ENCODE data around the gene PDGFRB. TPM values are rescaled to one million over a fixed set of nuclear protein-coding genes. Genes with fewer than 3 reads are reported as not detected.

PDGFRB gene
- total RNA-seq (2014; rRNA removed) (0.12 and 0.66 TPM in 2 replicates), Bru-seq, nascent RNA (percentile 11 among the genes with signal in this experiment), BruChase-seq, experiment 1, labeled RNA remaining after a 6-hour chase (percentile 9 among the genes with signal in this experiment), BruChase-seq, experiment 2, labeled RNA remaining after a 2-hour chase (percentile 7 among the genes with signal in this experiment)
- long read RNA-seq, result 0 reads

DNA sequence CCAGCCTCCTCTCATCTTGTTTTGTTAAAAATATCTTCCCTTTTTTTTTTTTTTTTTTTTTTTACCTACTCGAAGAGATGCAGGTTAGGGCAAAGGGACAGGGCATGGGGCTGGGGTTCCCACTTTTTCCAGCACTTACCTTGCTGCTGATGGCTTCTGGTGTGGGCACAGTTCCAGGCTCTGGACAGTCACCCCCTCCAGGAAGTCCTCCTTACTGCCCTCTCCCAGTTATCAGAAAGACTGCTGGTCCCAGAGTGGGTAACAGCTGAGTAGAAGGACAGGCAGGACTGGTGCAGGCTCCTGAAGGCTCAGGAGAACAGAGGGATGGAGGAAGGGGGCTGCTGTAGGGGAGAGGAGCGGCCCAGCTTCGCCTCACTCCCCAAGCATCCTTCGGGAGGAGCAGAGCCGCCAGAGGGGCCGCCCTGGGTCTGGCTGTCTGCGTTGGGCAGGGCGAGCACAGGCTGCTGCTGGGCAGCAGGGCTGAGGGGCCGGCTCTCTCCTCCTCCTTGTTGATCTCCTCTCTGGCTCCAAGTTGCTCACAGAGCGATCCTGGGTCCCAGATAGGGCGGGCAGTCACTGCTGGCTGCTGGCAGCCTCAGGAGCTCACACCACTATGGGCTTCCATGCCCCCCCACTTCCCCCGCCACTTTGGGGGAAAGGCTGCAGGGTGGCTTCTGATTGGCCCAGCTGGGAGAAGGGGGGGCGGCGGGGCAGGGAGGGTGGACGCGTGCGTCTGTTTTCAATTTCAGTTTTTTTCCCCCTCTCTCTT lies at the start of gene PDGFRB:
Gene PDGFRB (minus strand): TSS at position 588 of the 769 bp plus-strand sequence. CDS start 18,798 bp downstream, outside the sequence.
- H3F3A ChIP-seq (ENCODE audit: low read length, unreplicated experiment), result no peaks in the 10 kb centered on the region
- BruUV-seq (replicated peaks), result no TSS peak
- H3K36me3 ChIP-seq (ENCODE audit: low read depth, low read length), result no peaks in the 10 kb centered on the region
- DNase-seq (no peak), ATAC-seq (no peak)
- H4K20me1 ChIP-seq (ENCODE audit: low read length), result no peaks in the 10 kb centered on the region
- POLR2A ChIA-PET (ENCODE audit: unreplicated experiment), result no interaction called here
- H3K4me1 ChIP-seq (ENCODE audit: insufficient read depth, low read length), result no peaks in the 10 kb centered on the region
- no peak within 1 kb of the TSS for H3K9ac ChIP-seq (ENCODE audit: low read length)
- H3K9me3 ChIP-seq (ENCODE audit: low read length), result no peaks in the 10 kb centered on the region
- H3K27me3 ChIP-seq (ENCODE audit: low read length), result no peaks in the 10 kb centered on the region
- no peaks in the 10 kb centered on the region for H3K9me2 ChIP-seq (replicated peaks; ENCODE audit: low read length)
- H3K4me3 ChIP-seq (ENCODE audit: low read length), result no peak within 1 kb of the TSS
- TF ChIP-seq, protein P1, sequence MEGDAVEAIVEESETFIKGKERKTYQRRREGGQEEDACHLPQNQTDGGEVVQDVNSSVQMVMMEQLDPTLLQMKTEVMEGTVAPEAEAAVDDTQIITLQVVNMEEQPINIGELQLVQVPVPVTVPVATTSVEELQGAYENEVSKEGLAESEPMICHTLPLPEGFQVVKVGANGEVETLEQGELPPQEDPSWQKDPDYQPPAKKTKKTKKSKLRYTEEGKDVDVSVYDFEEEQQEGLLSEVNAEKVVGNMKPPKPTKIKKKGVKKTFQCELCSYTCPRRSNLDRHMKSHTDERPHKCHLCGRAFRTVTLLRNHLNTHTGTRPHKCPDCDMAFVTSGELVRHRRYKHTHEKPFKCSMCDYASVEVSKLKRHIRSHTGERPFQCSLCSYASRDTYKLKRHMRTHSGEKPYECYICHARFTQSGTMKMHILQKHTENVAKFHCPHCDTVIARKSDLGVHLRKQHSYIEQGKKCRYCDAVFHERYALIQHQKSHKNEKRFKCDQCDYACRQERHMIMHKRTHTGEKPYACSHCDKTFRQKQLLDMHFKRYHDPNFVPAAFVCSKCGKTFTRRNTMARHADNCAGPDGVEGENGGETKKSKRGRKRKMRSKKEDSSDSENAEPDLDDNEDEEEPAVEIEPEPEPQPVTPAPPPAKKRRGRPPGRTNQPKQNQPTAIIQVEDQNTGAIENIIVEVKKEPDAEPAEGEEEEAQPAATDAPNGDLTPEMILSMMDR (conservative IDR thresholded peaks at IDR 0.05; ENCODE audit: low read depth, low read length), result no peak
- TF ChIP-seq EZH2phosphoT487 (IDR thresholded peaks at IDR 0.05; ENCODE audit: borderline replicate concordance, low read length) (no peak), EZH2 (IDR thresholded peaks at IDR 0.05; ENCODE audit: low read length, unreplicated experiment) (no peak)
- H2AFZ ChIP-seq (ENCODE audit: low read length), result no peak within 1 kb of the TSS
- no peak within 1 kb of the TSS for H3K27ac ChIP-seq (ENCODE audit: low read length)
- no peak within 1 kb of the TSS for H3K4me2 ChIP-seq (ENCODE audit: low read length)
- H3K79me2 ChIP-seq (ENCODE audit: low read length), result no peaks in the 10 kb centered on the region
- CTCF ChIA-PET, result no interaction called here
- intact Hi-C loops (cut with micrococcal nuclease), result no loop called here

DNA sequence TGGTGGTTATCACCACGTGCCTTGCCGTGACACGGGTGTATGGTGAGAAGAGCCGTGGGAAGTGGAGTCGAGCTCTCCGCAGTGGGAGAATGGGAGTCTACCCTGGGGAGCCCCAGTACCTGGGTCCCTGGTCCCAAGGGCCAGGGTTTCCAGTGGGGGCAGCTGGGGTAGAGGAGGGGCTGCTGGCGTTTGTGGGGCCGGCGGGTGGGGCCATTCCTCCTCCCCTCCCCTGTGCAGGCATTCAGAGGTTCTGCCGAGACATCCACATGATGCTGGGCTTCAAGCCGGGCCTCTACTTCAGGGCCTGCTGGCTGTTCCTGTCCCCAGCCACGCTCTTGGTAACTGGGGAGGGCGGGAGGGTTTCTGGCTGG lies 48.9 kb upstream of the PDGFRB start:
- no peak for DNase-seq
- BruUV-seq (replicated peaks), result no TSS peak

More for the DNA sequence above, 48.9 kb upstream of the PDGFRB start:
- intact Hi-C loops (cut with micrococcal nuclease), result no loop called here
- TF ChIP-seq EZH2 (IDR thresholded peaks at IDR 0.05; ENCODE audit: low read length, unreplicated experiment) (no peak), EZH2phosphoT487 (IDR thresholded peaks at IDR 0.05; ENCODE audit: borderline replicate concordance, low read length) (no peak)
- TF ChIP-seq, protein P1 (conservative IDR thresholded peaks at IDR 0.05; ENCODE audit: low read depth, low read length), result no peak
- Histone ChIP-seq H3K9me2 (replicated peaks; ENCODE audit: low read length) (no peaks in the 10 kb centered on the region), H3K79me2 (ENCODE audit: low read length) (no peaks in the 10 kb centered on the region), H2AFZ (ENCODE audit: low read length) (no peak overlapping the region), H3K27me3 (ENCODE audit: low read length) (peaks cover 9% of the 10 kb centered on the region), H3K4me3 (ENCODE audit: low read length) (no peak overlapping the region), H3K9me3 (ENCODE audit: low read length) (no peaks in the 10 kb centered on the region), H3K27ac (ENCODE audit: low read length) (no peak overlapping the region), H3K4me1 (ENCODE audit: insufficient read depth, low read length) (peaks cover 15% of the 10 kb centered on the region), H3K36me3 (ENCODE audit: low read depth, low read length) (no peaks in the 10 kb centered on the region), H3F3A (ENCODE audit: low read length, unreplicated experiment) (no peaks in the 10 kb centered on the region), H4K20me1 (ENCODE audit: low read length) (no peaks in the 10 kb centered on the region), H3K4me2 (ENCODE audit: low read length) (no peak overlapping the region), H3K9ac (ENCODE audit: low read length) (no peak overlapping the region)
- ChIA-PET CTCF (no interaction called here), POLR2A (ENCODE audit: unreplicated experiment) (no interaction called here)
- no peak for ATAC-seq
